NCI-H2227 (cell line): ENCODE results near the gene KLK8.
A peak's percentile ranks its signal among the peaks of the same experiment; 100 is the strongest.

ENCODE experiments used
- DNase-seq: peaks from one replicate; lab custom pipeline; 2025; ENCODE audit not compliant: unreplicated experiment; lab: John Stamatoyannopoulos, UW

Gene KLK8

GRCh38 chr19:50957587-50957986 is 43.8 kb downstream of the KLK8 start:
- no peak for DNase-seq

GRCh38 chr19:50952910-50953309 is 48.5 kb downstream of the KLK8 start, which contains the start of gene KLK5:
KLK5 (minus strand) TSS chr19:50953038; CDS start chr19:50952657, 381 bp downstream.
- no peak for DNase-seq

- peak; percentile 31 for DNase-seq
Observed at GRCh38 chr19:50949861-50950260, 51.5 kb downstream of the KLK8 start.

GRCh38 chr19:50947123-50947522 is 54.3 kb downstream of the KLK8 start:
- DNase-seq = no peak
